ENCODE data around the gene FAM98B.

The FAM98B gene

DNA sequence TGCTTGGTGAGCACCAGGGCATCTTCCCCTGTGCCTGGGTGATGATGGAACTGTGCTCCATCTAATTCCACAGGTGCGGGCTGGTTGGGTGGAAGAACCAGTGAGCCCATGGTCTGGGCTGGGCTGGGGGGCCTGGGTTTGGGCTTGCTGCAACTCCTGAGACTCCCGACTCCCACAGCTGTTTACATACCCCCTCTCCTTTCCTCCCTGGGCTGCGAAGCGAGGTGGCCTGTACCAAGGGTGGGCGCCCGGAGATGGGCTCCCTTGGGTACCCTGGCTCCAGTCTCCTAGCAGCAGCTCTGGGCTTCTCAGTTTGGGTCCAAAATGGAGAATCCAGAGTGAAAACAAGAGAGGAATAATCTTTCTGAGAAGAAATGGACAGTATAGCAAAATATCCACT lies 5.6 kb downstream of the FAM98B start:
- no peak for TF ChIP-seq CTCF (IDR thresholded peaks at IDR 0.05; ENCODE audit: low read length, missing control alignments)
- no peak overlapping the region for H3K4me3 ChIP-seq (replicated peaks; ENCODE audit: low read depth, low read length)
- no peak for DNase-seq (ENCODE audit: low read depth)

DNA sequence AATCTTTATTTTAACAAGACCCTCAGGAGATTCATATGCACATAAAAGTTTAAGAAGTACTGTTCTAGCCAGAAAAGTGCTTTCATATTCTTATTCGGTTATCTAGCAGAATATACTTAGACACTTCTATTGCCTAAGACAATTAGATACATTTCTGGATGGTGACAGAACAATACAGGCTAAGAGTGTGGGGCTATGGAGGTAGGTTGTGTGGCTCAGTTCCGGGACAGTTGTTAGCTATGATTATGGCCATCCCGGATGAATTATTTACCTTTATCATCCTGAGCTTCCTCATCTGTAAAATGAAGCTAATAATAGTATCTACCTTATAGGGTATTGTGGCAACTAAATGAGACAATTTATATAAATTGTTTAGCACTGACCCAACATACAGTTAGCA lies 6.6 kb downstream of the FAM98B start:
- no peak for DNase-seq (ENCODE audit: low read depth)
- no peak for TF ChIP-seq CTCF (IDR thresholded peaks at IDR 0.05; ENCODE audit: low read length, missing control alignments)
- H3K4me3 ChIP-seq (replicated peaks; ENCODE audit: low read depth, low read length): no peak overlapping the region

DNA sequence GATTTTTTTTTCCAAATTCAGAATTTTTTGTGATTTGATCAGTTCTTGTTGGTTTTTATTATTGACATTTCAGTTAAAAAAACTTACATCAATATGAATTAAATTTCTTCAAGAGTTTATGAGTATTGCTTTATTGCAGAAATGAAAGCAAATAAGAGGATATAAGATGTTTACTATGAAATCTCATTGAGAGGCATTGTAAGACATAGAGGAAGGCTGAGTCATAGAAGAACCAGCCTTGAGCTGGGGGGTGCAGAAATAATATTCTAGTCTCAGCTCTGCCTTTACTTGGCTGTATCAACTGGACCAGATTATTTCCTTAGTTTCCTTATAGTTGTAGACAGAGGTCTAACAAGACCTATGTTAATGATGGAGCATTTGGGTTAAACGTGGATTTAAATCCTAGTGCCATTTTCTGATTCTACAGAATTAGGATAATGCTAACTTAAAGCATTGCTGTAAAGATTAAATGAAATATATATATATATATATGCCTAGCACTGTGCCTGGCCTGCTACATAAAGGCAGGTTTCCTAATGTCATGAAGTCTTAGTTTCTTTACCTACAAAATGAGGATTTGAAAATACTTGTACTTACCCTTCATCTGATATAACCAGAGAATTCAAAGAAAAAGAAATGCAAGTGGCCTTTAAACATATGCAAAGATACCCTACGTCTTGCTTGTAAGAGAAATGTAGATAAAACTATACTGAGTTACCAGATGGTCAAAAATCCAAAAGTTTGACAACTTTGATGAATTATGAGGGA lies 7.3 kb downstream of the FAM98B start:
- peak; percentile 42 for DNase-seq (ENCODE audit: low read depth)
- no peak for TF ChIP-seq CTCF (IDR thresholded peaks at IDR 0.05; ENCODE audit: low read length, missing control alignments)
- no peak overlapping the region for H3K4me3 ChIP-seq (replicated peaks; ENCODE audit: low read depth, low read length)

DNA sequence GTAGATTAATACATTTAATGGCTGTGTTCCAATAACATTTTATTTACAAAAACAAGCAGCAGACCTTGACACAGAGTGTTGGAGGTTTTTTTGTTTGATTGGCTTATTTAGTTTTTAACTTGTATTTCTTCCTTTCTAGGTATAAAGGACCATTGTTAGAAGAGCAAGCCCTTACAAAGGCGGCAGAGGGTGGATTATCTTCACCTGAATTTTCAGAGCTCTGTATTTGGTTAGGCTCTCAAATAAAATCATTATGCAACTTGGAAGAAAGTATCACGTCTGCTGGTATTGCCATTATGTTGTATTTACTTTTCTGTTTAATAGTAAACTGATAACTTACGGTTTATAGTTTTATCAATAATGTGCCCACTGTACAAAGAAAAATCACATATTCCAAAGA lies 10.0 kb downstream of the FAM98B start:
- no peak for DNase-seq (ENCODE audit: low read depth)
- no peak overlapping the region for H3K4me3 ChIP-seq (replicated peaks; ENCODE audit: low read depth, low read length)
- no peak for TF ChIP-seq CTCF (IDR thresholded peaks at IDR 0.05; ENCODE audit: low read length, missing control alignments)

DNA sequence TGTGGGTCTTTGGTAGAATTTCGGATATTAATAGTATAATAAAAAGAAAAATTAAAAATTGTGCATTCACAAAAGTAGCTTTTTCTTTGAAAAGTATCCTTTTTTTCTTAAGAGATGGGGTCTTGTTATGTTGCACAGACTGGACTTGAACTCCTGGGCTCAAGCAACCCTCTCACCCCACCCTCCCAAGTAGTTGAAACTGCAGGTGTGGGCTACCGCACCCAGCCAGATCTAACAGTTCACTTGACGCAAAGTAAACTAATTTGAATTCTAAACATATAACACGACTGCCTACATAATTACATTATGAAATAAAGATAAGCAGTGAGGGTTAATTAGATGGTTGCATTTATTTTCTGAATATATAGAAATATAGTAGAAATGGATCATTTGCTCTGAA lies 10.7 kb downstream of the FAM98B start:
- DNase-seq (ENCODE audit: low read depth): no peak
- TF ChIP-seq CTCF (IDR thresholded peaks at IDR 0.05; ENCODE audit: low read length, missing control alignments): no peak
- H3K4me3 ChIP-seq (replicated peaks; ENCODE audit: low read depth, low read length): no peak overlapping the region

GRCh38 chr15:38470816-38471215 lies 16.9 kb downstream of the FAM98B start:
- no peak for TF ChIP-seq CTCF (IDR thresholded peaks at IDR 0.05; ENCODE audit: low read length, missing control alignments)
- no peak overlapping the region for H3K4me3 ChIP-seq (replicated peaks; ENCODE audit: low read depth, low read length)
- no peak for DNase-seq (ENCODE audit: low read depth)

DNA sequence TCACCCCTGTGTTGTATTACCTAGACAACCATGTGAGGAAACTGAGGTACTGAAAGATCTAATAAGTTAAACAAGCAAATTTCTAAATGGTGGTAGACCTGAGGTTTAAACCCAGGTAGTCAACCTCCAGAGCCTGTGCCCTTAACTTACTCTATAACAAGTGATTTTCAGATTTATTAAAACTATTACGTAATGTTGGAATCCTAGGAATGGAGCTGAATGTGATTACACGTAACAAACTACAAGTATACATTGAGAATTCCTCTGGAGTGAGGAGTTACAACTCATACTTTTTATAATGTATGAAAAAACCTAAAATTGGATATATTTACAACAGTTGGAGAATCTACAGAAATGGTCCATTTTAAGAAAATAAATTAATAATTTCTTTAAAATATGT lies 18.0 kb downstream of the FAM98B start:
- no peak for TF ChIP-seq CTCF (IDR thresholded peaks at IDR 0.05; ENCODE audit: low read length, missing control alignments)
- DNase-seq (ENCODE audit: low read depth): peak; percentile 29
- H3K4me3 ChIP-seq (replicated peaks; ENCODE audit: low read depth, low read length): no peak overlapping the region

Measured in fibroblast of pulmonary artery (primary cell).